Measurements from ENCODE around the gene FEN1. TPM values are rescaled to one million over a fixed set of nuclear protein-coding genes. Genes with fewer than 3 reads are reported as not detected.

Gene FEN1
- total and polyA plus RNA-seq, 2 of the 8 experiments (the other 6 are each of a cell fraction or from before 2014, with no cell fraction given), result 52.6 to 86.1 TPM

DNA sequence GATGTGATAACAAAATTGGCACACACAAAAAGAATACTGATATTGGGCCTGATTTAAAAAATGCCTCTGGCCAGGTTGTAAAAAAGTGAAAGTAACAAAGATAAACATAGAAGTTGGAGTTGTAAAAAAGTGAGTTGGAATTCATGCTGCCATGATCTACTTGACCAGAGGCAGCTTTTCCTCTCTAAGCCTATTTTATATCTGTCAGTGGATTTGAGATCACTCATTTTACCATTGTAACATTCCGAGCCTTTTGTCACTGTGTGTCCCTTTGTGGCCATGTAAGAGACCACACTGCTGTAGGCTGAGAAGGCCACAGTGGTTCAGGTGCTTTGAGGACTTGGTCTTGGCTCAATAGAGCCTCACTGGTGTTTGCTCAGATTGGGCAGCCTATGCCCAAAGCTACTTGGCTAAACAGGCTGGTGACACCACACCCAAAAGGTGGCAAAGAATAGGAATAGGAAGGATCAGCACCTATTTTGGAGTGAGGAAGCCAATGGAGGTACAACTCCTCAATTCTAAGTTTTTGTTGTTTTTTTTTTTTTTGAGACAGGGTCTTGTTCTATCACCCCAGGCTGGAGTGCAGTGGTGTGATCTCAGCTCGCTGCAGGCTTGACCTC lies 7.1 kb downstream of the FEN1 start:
- H2BK5ac ChIP-seq (ENCODE audit: low read depth, low read length), result no peak overlapping the region
- H3K79me2 ChIP-seq (ENCODE audit: control insufficient read depth in 1 of 2, insufficient read depth in 2 of 2, low read length in 2 of 2), result peaks cover 0 to 25% of the 10 kb centered on the region in 2 experiments; a peak in 2 of 4 replicates
- H3K56ac ChIP-seq (replicated peaks; ENCODE audit: insufficient read length, low read depth, low read length), result no peak overlapping the region
- peak; percentile 30; a peak in 2 of 3 replicates for TF ChIP-seq POLR2A (IDR thresholded peaks at IDR 0.05; ENCODE audit: control extremely low read depth in 1 of 2, low read depth in 2 of 2, low read length in 2 of 2)
- no peak for TF ChIP-seq KDM5A (IDR thresholded peaks at IDR 0.05; ENCODE audit: low read length)
- TF ChIP-seq MAFK (IDR thresholded peaks at IDR 0.05; ENCODE audit: low read depth, low read length), result no peak
- TF ChIP-seq SRF (IDR thresholded peaks at IDR 0.05; ENCODE audit: low read depth, low read length), result no peak
- TF ChIP-seq KDM1A (IDR thresholded peaks at IDR 0.05; ENCODE audit: borderline replicate concordance, low read length), result no peak
- TF ChIP-seq SIRT6 (IDR thresholded peaks at IDR 0.05; ENCODE audit: low read length), result no peak
- no peak for TF ChIP-seq CTCF (IDR thresholded peaks at IDR 0.05; ENCODE audit: control extremely low read depth in 1 of 3, insufficient read depth in 1 of 3, low read depth in 1 of 3, low read length in 3 of 3)
- no peak for TF ChIP-seq CBX5 (IDR thresholded peaks at IDR 0.05; ENCODE audit: low read depth, low read length)
- TF ChIP-seq POLR2AphosphoS5 (IDR thresholded peaks at IDR 0.05; ENCODE audit: low read depth, low read length), result peak; percentile 38
- no peak overlapping the region for H2AK5ac ChIP-seq (ENCODE audit: low read depth, low read length)
- H3K23me2 ChIP-seq (ENCODE audit: low read depth, low read length), result no peaks in the 10 kb centered on the region
- no peaks in the 10 kb centered on the region for H3K9me3 ChIP-seq (ENCODE audit: insufficient read depth in 2 of 2, low read depth in 1 of 2, low read length in 1 of 2)
- no peak overlapping the region for H4K5ac ChIP-seq (ENCODE audit: insufficient read length, low read depth, low read length)
- H4K91ac ChIP-seq (replicated peaks; ENCODE audit: insufficient read length, low read length), result no peak overlapping the region
- H3K18ac ChIP-seq (ENCODE audit: extremely low read depth, low read length), result no peak overlapping the region
- H4K8ac ChIP-seq (ENCODE audit: extremely low read depth, insufficient read depth, low read length), result no peak overlapping the region
- H3K4me1 ChIP-seq (replicated peaks in 1 of 4; ENCODE audit: control insufficient read depth in 3 of 4, insufficient read depth in 4 of 4, low read length in 3 of 4), result 0 out of 7 replicates have a peak, but pooled peaks cover 0 to 2% (median 0%) of the 10 kb centered on the region in 4 experiments
- no peak overlapping the region for H3K23ac ChIP-seq (ENCODE audit: insufficient read length)
- H3K27me3 ChIP-seq (replicated peaks in 1 of 4; ENCODE audit: control insufficient read depth in 3 of 4, extremely low read depth in 1 of 4, insufficient read depth in 3 of 4, low read length in 3 of 4), result no peaks in the 10 kb centered on the region
- no peak overlapping the region for H2AFZ ChIP-seq (ENCODE audit: low read length)
- peaks cover 6 to 8% of the 10 kb centered on the region in 2 experiments for H4K20me1 ChIP-seq (replicated peaks in 1 of 2; ENCODE audit: control insufficient read depth in 1 of 2, insufficient read depth in 2 of 2, low read length in 2 of 2)
- no peak overlapping the region for H2BK15ac ChIP-seq (ENCODE audit: low read length)
- no peak for FAIRE-seq
- DNase-seq (ENCODE audit: low read depth in 1 of 2, low spot score in 2 of 2), result no peak
- no peak overlapping the region for H3K14ac ChIP-seq (ENCODE audit: insufficient read length)
- no peak overlapping the region for H2BK20ac ChIP-seq (ENCODE audit: low read length)
- H3K4me3 ChIP-seq (ENCODE audit: extremely low read depth in 1 of 4, insufficient read depth in 2 of 4, low read depth in 3 of 4, low read length in 4 of 4), result no peak overlapping the region
- H3K79me1 ChIP-seq (ENCODE audit: low read depth, low read length), result no peaks in the 10 kb centered on the region; the same call in 1 of the 2 replicates
- no peak overlapping the region for H2BK120ac ChIP-seq (replicated peaks; ENCODE audit: low read depth, low read length)
- H3K27ac ChIP-seq (ENCODE audit: low read depth, low read length), result no peak overlapping the region
- H3K4ac ChIP-seq (replicated peaks; ENCODE audit: insufficient read length, low read depth, low read length), result no peak overlapping the region
- H3K4me2 ChIP-seq (ENCODE audit: insufficient read depth in 1 of 2, low read depth in 2 of 2, low read length in 2 of 2), result no peak overlapping the region
- no peak overlapping the region; a peak in 1 of 7 replicates for H3K9ac ChIP-seq (replicated peaks in 1 of 4; ENCODE audit: extremely low read depth in 1 of 4, low read depth in 3 of 4, low read length in 3 of 4)
- no peak overlapping the region for H2BK12ac ChIP-seq (ENCODE audit: low read depth, low read length)
- 96% methylated on average over 2 of the region's 2 CpGs; no CpG with 5 or more reads in 1 of the 2 experiments for WGBS, 2 experiments (ENCODE audit: extremely low coverage in 1 of 2, insufficient coverage in 1 of 2, insufficient read length in 1 of 2, insufficient replicate concordance in 2 of 2, low coverage in 1 of 2, low lambda C conversion rate in 2 of 2, missing lambda C conversion rate in 1 of 2)
- H3K36me3 ChIP-seq (ENCODE audit: control insufficient read depth in 2 of 4, insufficient read depth in 4 of 4, low read length in 3 of 4), result peaks cover 20 to 69% (median 48%) of the 10 kb centered on the region in 4 experiments
- ChIA-PET POLR2A (ENCODE audit: partially characterized antibody) (interaction anchor here (1.0 to 20.9 kb wide), 8 partner anchors 7 to 81 kb away, joined by 3 to 354 read pairs (median 5); partner anchors contain the start of gene FADS1), CTCF (ENCODE audit: partially characterized antibody) (interaction anchor here (0.6 to 10.1 kb wide), 6 partner anchors 11 to 148 kb away, joined by 3 to 118 read pairs (median 4); partner anchors contain the start of gene FADS1)
